ENCODE results near the gene ETS2.

The ETS2 gene

DNA sequence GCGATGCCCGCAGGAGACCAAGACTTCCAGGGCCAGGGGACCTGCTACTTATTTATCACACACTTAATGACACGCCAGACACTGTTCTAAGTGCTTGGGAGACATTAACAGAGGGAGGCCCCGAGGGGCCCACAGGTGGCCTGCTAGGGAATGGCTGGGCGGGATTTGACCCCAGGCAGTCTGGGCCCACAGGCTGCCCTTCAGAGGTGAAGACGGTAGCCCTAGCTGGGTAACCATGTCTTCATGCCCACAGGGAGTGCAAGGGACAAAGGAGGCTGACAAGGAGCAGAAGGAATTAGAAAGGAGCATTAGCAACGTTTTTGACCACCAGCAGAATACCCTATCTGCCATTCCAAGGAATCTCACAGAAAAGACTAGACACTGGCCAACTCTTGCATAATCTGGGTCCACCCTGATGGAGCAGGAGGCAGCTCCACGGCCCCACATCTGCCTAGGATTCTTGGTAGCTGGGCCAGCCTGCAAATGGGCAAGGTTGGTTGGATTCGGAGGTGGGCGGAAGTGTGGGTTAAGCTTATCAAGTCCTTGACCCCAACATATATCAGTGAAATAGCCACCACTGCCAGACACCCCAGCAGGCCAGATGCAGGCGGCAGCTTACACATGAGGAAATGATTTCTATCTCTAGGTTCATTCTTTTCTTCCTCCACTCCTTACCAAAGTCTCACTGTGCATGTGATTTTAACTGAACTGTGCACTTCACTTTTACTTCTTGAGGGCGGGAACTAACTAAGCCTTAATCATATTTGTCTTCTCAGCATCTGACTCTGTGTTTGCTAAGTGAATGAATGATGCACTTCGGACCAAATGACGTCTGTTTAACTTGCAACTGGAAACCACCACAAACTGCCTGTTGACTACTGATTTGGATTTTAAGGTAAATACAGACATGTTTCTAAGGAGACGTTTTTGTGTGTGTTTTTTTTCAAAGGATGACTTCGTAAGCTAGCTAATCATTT, 3.4 kb upstream of the ETS2 start:
- peak; percentile 43 for DNase-seq

DNA sequence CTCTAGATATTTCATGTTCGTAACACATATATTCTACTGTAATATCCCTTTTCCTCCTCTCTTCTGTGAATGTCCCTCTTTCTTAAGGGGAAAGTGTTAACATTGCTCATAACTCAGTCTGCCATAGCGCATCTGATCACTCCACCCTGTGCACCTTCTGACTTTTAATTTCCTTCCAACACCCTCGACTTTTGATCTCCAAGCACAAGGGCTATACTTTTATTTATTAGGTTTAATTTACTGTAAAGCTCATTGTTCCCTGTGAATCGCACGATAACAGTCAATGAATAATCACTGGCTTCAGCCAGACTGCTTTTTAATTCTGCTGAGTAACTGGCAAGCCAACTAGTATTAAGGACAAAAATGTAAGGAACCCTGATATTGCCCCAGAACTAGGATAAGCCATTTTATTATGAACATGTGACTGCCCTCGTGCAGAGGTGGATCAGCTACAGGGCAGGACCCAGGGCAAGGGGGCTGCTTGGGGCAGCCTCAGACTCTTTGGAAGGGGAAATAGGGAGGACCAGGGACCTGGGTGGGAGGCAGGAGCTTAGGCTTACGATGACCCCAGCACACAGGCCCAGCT, 2.6 kb upstream of the ETS2 start:
- no peak for DNase-seq

DNA sequence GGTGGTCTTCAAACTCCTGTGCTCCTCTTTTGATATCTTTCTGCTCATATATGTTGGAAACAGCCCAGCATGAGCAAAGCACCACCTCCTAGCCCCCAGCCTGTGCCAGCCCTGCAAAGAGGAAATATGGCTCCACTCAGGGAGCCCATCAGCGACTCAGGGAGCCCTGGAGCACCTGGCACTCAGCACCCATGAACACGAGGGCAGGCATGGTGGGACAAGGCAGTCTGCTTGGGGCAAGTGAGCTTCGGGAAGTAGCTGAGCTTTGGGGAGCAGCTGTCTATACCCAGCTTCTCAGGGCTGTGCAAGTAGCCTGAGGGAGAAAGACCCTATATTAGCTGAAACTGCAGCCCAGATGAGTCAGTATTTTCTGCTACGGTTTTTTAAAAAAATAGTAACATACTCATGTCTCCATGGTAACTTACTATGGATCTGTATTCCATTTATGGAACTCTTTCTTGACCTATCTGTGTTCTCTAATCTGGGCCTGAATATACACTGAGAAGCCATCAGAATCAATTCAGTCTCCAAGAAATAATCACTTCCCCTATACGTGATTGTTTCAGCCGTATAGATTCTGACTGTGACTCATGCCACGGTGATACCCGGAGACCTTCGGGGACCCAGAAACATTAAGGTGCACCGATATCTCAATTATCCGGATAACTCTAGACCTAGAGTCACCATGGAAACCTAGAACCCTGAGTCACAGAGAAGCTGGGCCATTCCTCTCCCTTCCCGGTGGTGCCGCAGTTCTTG, 1.5 kb upstream of the ETS2 start:
- no peak for DNase-seq

DNA sequence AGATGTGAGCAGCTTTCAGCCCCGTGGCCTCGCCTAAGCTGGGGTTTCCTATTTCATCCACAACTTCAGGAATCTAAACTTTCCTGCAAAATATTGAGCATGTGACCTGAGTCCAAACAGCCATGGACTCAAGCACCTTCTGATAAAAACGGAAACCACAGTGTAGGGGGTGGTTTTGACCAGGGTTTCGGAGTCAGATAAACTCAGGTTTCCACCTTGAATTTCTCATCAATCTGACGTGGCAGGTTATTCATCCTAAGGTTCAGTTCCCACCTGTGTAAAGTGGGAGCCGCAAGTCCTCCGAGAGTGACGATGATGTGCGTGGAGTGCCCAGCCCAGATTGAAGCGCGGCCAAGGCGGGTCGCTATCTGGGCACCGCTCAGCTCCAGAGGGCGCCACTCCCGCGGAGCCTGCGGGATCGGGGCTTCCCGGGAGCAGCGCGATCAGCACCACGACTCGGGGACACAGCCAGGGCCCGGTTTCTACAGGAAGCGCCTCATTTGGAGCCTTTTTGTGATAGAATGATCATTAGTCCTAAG, 871 bp upstream of the ETS2 start:
- DNase-seq, result peak; percentile 63

DNA sequence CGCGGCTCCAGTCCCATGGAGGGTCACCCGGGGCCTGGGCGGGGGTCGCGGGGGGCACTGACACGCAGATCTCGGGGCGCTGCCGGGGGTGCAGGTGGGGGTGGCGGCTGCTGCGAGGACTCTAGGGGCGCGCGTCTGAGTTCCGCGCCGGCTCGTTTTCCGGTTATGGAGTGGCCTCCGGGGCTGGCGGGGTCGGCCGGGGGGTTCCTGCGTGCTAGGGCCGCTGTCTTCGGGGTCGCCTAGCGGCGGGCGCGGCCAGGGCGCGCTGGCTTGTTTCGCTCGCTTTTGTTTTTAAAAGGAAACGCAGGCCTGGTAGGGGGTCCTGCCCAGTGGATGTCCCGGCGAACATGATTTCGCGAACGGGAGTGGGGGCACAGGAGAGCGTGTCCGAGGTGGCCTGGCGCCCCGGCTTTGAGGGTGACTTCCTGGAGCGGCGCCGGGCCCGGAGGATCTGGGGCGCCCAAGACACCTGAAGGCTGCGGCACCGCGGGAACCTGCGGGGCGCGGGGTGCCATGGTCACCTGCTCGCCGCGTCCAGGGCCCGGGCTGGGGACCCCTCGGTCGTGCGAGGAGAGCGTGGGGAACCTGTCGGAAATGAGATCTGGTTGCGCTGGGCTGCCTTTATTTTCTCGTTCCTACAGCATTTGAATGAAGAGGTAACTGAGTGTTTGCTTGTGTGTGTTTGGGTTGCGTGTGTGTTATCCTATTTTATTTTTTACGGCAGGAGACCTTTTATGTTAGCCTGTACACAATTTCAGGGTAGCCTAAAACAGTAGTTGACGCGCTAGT, 618 bp downstream of the ETS2 start:
- no peak for DNase-seq

DNA sequence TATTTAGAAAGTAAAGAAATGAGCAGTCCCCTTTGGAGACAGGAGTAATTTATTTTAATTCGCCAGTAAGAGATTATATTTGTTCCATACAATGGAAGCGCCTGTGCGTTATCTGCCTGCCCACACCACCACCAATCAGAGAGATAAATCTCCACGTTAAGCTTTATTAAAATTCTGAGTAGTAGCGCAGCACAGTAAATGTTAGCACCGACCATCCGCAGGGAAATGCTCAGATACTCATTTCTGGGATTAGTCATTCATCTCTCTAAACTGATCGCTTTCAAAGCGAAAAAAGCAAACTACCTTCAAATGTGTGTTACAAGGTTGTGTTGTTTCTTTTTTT, 1.2 kb downstream of the ETS2 start:
- DNase-seq, result peak; percentile 74

DNA sequence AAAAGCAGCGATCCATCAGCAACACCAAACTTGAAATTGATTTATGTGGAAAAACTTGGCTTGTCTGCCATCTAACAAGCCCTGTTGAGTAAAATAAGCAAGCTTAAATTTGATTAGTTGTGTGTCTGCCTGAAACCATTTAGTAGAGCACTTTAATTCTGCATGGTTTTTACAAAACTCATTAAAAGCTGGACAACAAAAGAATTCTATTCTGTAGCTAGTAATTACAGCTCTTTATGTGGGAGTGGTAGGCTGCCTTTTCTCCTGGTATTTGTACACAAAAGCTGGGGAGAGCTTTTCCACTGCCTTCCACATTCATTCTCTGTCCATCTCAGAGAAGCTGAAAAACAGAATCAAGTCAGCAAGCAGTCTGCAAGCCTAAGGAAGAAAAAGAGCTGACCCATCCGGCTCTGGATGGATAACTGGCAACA, 1.7 kb downstream of the ETS2 start:
- peak; percentile 44 for DNase-seq

DNA sequence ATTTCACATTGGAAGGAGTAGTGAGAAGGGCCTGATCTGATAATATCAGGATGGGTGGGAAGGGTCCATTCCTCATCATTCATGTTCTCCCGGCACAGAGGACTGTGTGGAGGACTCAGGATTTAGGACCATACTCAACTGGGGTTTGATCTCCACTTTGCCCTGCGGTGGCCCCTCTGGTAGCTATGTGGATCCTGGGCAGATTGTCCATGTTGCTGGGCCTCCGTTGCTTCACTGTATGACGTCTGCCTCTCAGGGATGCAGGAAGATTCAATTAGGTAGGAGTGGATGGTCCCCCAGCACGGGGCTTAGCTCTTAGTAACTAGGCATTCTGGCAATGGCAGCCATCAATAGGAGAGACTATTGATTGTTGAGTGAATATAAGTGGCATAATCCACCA, 2.3 kb downstream of the ETS2 start:
- DNase-seq, result peak; percentile 44

DNA sequence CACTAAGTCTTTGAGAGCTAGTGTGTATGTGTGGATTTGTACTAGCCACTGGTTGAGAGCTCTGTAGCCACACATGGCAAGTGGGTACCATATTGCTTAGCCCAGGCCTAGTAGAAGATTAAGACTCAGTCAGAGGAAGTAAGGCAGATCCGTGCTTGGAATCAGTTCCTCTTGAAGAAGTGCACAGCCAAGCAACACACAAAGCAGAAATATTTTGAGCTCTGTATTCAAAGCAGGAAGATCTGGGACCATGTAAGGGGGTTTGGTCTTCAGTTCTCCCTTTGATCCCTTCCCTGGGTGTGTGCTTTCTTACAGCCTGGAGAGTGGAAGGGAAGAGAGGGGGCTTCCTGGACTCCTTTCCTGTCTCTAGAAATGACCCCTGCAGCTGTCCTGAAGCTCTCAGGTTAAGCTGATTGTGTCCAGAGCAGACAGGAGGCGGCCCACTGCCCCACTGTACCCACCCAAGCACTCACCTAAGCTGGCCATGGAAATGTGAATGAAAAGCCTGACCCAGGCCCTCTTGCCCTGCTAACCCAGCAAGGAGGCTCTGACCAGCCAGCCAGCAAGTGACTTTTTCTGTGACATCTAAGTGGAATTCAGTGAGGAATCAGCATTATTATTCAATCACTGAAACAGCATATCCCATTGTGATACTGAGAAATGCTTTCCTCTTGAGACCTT, 3.6 kb downstream of the ETS2 start:
- DNase-seq, result peak; percentile 55

DNA sequence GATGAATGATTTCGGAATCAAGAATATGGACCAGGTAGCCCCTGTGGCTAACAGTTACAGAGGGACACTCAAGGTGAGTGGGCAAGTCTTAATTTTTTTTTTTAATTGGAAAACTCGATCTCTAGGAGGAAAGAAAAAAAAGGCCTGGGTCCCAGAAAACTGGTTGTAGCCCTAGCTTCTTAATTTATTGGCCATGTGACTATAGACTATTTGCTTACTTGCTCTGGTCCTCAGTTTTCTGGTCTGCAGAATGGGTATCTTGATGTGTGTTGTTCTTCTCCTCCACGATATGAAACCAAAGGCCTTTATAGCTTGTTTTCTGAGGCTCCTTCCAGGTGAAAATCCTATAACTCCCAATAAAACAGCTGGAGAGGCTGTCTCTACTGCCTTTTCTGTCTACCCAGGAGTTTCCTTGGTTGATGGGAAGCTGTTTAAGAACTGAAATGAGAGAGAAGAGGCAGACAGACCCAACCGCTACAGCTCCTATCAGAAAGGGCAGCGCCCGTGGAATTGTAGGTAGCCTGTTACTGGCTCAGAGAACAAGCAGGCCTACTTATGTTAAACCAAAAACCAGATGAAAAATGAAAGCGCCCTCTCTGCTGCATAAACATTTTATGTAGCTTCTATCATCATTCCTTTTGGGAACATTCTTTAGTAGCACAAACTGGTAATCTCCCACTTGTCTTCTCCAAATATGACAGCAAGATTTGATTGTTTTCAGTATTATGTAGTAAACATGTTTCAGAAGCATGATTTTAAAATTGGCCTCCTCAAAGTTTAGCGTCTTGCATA, 4.5 kb downstream of the ETS2 start:
- DNase-seq, result no peak

DNA sequence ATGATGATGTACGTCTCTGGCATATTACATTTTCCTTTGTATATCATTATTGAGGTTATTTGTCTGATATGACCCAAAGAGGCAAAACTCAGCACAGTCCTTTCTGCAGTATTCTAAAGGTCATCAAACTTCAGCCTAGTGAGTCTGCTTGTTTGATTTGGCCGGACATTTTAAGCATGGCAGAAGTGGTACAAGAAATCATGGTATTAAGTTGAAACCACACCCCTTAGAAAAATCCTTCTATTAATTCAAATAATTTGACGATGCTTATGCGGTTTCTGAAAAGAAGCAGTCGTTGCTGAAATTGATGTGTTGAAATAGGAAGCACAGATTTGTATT, 5.1 kb downstream of the ETS2 start:
- no peak for DNase-seq

DNA sequence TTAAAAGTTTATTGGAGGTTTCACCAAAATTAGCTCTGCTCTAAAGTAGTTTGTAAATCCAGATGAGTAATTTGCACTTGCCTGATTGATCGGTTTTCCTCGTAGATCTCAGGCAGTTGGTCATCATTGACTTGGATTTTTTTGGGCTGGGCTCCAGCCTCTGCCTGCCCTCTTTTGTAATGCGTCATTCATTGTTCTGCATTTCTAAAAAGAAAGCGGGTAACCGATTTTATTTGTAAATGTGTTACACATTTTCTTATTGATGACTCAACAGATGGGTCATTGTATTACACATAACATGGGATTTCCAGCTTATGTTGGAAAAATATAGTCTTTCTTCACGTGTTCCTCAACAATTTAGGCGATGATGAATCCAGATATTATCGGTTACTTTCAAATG, 5.5 kb downstream of the ETS2 start:
- no peak for DNase-seq

DNA sequence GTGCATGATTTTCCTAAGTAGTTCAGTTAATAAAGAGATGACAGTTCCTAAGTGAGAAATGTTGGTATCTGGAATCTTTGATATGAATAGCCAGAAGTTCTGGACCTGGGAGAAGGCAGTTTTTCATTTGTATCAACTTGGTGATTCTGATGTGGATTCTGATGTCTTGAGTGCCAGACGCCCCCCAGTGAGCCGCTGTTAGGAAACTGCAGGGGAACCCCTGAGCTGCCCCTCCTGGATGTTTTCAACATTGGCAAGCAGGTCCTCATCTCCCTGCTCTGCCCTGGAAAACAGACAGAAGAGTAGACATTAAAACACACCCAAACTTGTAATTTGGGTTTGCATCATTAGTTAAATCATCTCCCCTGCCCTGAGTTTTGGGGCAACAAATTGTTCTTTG, 7.4 kb downstream of the ETS2 start:
- DNase-seq, result no peak

DNA sequence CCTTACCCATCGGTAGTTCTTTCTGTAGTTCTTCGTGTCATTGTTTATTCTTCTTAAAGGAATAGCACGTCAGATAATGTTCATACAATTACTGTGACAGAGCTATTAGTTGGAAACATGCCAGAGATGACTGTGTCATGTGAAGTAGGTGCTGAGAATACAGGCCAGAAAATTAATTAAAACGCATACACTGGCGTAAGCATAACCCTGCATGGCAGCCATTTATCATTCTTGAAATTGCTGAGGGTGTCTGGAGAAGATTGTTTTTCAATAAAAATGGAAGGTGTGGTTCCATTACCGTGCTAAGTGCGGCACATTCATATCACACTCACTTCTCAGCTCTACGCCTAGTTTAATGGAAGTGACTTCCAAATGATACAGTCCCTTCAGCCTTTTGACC, 7.8 kb downstream of the ETS2 start:
- DNase-seq, result peak; percentile 52

DNA sequence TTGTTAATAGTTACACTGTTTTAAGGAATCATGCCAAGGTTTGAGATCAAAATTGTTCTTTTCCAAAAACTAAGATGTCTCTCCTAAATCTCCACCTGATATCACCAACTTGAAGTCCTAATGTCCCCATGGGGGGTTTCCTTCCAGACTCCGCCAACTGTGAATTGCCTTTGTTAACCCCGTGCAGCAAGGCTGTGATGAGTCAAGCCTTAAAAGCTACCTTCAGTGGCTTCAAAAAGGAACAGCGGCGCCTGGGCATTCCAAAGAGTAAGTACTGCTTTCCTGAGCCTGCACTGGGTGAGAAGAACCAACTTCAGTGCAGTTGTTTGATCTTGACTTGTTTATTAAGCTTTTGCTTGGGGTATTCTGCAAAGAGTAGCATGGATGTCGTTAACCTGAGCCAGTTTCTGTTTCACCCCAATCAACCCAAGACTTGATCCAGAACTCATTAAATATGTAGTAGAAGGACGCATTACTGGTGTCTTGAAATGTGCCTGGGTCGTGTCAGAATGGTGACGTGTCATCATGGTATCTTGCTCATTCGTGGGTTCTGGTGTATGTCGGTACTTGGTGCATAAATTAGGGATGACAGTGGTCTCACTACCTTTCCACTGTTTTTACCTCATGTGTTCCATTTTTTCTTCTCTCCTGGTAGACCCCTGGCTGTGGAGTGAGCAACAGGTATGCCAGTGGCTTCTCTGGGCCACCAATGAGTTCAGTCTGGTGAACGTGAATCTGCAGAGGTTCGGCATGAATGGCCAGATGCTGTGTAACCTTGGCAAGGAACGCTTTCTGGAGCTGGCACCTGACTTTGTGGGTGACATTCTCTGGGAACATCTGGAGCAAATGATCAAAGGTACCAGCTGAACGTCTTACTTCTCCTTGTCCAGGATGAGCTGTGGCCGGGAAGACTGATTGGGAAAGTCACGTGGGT, 8.7 kb downstream of the ETS2 start:
- DNase-seq, result no peak

DNA sequence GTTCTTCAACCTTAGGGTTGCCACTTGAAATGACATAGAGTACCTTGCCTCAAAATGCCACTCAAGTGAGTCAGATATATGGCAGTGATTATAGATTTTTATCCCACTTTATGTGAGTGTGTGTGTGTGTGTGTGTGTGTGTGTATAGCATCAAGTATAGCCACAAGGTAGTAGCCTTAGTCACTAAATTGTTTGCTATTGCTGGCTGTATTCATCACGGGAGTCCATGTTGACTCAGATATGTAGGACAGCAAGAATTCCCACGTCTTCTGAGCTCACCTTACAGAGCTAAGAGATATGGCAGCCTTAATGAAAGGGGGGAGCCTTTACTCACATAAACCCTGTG, 9.3 kb downstream of the ETS2 start:
- no peak for DNase-seq

DNA sequence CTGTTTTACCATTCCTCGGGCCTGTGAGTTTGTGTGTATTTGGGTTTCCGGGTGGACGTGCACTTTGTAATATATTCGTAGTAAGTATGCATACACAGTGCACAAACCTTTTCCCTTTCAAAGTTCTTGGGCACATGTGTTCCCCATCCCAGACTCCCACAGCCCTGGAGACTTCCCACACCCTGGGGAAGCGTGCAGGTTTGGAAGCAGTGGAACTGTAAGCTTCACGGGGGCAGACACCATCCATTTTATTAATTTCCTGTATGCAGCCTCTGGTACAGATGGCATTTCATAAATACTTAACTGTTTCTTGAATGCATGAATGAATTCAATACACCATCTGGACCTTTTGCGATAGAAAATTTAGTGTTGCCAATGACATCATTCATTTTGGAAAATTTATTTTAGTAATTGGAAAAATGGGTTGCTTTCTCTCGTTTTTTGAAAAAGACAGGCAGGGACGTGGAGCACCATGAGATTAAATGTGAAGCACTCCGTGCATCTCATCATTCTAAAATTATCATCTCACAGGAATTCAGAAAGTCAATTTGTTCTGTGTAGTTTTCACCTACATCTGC, 10.8 kb downstream of the ETS2 start:
- no peak for DNase-seq

DNA sequence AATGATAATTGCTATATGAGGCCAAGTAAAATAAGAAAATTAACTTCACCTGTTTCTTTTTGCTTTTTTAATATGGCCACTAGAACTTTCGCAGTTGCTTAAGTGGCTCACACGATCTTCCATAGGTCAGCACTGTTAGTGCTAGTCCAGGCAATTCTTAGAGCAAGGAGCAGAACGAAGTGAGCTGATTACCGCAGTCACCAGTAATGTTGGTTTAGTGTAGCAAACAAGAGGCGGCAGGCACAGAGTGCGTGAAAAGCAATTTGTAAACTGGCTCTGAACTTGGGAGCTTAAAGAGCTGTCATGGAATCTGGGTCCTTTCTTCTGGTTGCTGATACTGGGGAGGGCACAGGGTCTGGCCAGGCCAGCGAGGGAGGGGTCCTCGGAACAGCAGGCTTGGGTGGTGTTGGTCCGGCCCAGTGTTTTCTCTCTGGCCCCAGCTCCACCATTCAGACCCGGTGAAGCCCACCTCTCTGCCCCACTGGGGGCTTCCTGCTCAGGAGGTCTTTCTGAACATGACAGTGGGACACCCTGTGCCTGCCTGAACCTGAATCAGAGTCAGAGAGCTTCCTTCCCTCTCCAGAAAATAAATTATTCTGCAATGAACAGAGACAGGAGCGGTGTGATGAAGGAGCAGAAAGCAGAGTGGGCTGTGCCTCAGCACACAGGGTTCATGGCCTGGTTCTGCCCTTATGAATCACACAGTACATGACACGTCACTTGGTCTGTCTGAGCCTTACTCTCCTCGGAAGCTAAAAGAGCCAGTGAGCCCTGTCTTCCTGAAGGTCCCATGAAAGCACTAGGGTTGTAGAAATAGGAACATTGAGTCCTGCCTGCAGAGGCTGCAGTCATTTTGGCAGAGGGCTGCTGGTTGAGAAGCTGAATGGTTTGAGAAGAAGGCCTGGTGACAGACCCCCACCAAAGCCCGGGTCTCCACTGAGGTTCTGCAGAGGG, 11.9 kb downstream of the ETS2 start:
- DNase-seq, result no peak

DNA sequence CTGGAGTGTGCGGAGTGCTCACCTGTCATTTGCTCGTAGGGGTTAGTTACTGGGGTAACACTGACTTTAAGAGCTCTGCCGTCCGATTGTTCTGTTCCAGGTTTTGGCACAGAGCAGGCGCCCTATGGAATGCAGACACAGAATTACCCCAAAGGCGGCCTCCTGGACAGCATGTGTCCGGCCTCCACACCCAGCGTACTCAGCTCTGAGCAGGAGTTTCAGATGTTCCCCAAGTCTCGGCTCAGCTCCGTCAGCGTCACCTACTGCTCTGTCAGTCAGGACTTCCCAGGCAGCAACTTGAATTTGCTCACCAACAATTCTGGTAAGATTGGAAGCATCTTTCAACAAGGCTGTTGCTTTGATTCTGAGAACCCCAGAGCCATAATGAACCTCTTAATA, 12.6 kb downstream of the ETS2 start:
- DNase-seq, result no peak
